Measurements from ENCODE around the gene TGFB1. TPM values are rescaled to one million over a fixed set of nuclear protein-coding genes. Genes with fewer than 3 reads are reported as not detected.
"Not testable (repeated sequence)": the region's sequence is repeated elsewhere in the genome, so short reads cannot be mapped to it uniquely, and the experiment has no call there.

The TGFB1 gene
- total RNA-seq, 1 experiment from 2014 or later: 42.6 TPM

GRCh38 chr19:41384351-41384750 lies 30.6 kb upstream of the TGFB1 start:
- H3K4me1 ChIP-seq (ENCODE audit: control insufficient read depth, insufficient read depth, low read length): no peaks in the 10 kb centered on the region
- no peaks in the 10 kb centered on the region for H3K9me3 ChIP-seq (ENCODE audit: control insufficient read depth, insufficient read depth, low read depth, low read length)
- no peak overlapping the region for H3K27ac ChIP-seq (ENCODE audit: low read length)
- BruUV-seq (replicated peaks): no TSS peak
- no peak overlapping the region for H3K4me3 ChIP-seq (ENCODE audit: low read depth in 2 of 2, low read length in 2 of 2)
- POLR2A ChIA-PET: no interaction called here
- ATAC-seq (no peak), DNase-seq (ENCODE audit: low read depth, low spot score) (no peak)
- in situ Hi-C loops (cut with HindIII; ENCODE audit: low pct_unique_long_range_greater_than_20kb, low sequenced_read_pairs) (no loop called here), intact Hi-C loops (cut with micrococcal nuclease; ENCODE audit: unreplicated experiment) (no loop called here)
- H3K36me3 ChIP-seq (ENCODE audit: control insufficient read depth, insufficient read depth, low read length): no peaks in the 10 kb centered on the region
- TF ChIP-seq CTCF (IDR thresholded peaks at IDR 0.05) (no peak), SIN3A (IDR thresholded peaks at IDR 0.05; ENCODE audit: borderline replicate concordance, insufficient read depth, low read depth, low read length) (no peak), TCF7L2 (IDR thresholded peaks at IDR 0.05; ENCODE audit: low read depth, low read length) (no peak), REST (IDR thresholded peaks at IDR 0.05; ENCODE audit: insufficient read depth in 1 of 2, low read depth in 2 of 2, low read length in 1 of 2) (no peak), POLR2AphosphoS5 (IDR thresholded peaks at IDR 0.05; ENCODE audit: low read depth, low read length) (no peak)
- CTCF ChIA-PET: no interaction called here
- H3K27me3 ChIP-seq (ENCODE audit: control insufficient read depth, insufficient read depth, low read length): no peaks in the 10 kb centered on the region

- in situ Hi-C loops (cut with HindIII; ENCODE audit: low pct_unique_long_range_greater_than_20kb, low sequenced_read_pairs); H3K4me1 ChIP-seq (ENCODE audit: control insufficient read depth, insufficient read depth, low read length); POLR2A ChIA-PET; CTCF ChIA-PET; DNase-seq (ENCODE audit: low read depth, low spot score); H3K27ac ChIP-seq (ENCODE audit: low read length); BruUV-seq (replicated peaks); intact Hi-C loops (cut with micrococcal nuclease; ENCODE audit: unreplicated experiment); H3K36me3 ChIP-seq (ENCODE audit: control insufficient read depth, insufficient read depth, low read length); ATAC-seq; H3K27me3 ChIP-seq (ENCODE audit: control insufficient read depth, insufficient read depth, low read length); H3K4me3 ChIP-seq (ENCODE audit: low read depth in 2 of 2, low read length in 2 of 2); H3K9me3 ChIP-seq (ENCODE audit: control insufficient read depth, insufficient read depth, low read depth, low read length): not testable (repeated sequence)
These were observed 27.8 kb upstream of the TGFB1 start for GRCh38 chr19:41381536-41381935.

- Histone ChIP-seq H3K4me3 (ENCODE audit: low read depth in 2 of 2, low read length in 2 of 2) (no peak overlapping the region), H3K27me3 (ENCODE audit: control insufficient read depth, insufficient read depth, low read length) (no peaks in the 10 kb centered on the region), H3K36me3 (ENCODE audit: control insufficient read depth, insufficient read depth, low read length) (no peaks in the 10 kb centered on the region), H3K27ac (ENCODE audit: low read length) (no peak overlapping the region), H3K9me3 (ENCODE audit: control insufficient read depth, insufficient read depth, low read depth, low read length) (no peaks in the 10 kb centered on the region), H3K4me1 (ENCODE audit: control insufficient read depth, insufficient read depth, low read length) (peaks cover 4% of the 10 kb centered on the region; the same call in 1 of the 2 replicates)
- in situ Hi-C loops (cut with HindIII; ENCODE audit: low pct_unique_long_range_greater_than_20kb, low sequenced_read_pairs): no loop called here
- no peak for DNase-seq (ENCODE audit: low read depth, low spot score)
- CTCF ChIA-PET: no interaction called here
- TF ChIP-seq POLR2AphosphoS5 (IDR thresholded peaks at IDR 0.05; ENCODE audit: low read depth, low read length) (no peak), REST (IDR thresholded peaks at IDR 0.05; ENCODE audit: insufficient read depth in 1 of 2, low read depth in 2 of 2, low read length in 1 of 2) (no peak), CTCF (IDR thresholded peaks at IDR 0.05) (no peak), SIN3A (IDR thresholded peaks at IDR 0.05; ENCODE audit: borderline replicate concordance, insufficient read depth, low read depth, low read length) (no peak)
- BruUV-seq (replicated peaks): no TSS peak
- POLR2A ChIA-PET: interaction anchor here (0.6 kb wide), 1 partner anchor 748 kb away, joined by 5 read pairs; no protein-coding TSS in a partner anchor
- 0 out of 2 replicates have a peak, but pooled peaks have one; percentile 20 for ATAC-seq
- intact Hi-C loops (cut with micrococcal nuclease; ENCODE audit: unreplicated experiment): no loop called here
These were observed 24.4 kb upstream of the TGFB1 start for GRCh38 chr19:41377977-41378709.
